ENCODE data around the gene ELL.

DNA sequence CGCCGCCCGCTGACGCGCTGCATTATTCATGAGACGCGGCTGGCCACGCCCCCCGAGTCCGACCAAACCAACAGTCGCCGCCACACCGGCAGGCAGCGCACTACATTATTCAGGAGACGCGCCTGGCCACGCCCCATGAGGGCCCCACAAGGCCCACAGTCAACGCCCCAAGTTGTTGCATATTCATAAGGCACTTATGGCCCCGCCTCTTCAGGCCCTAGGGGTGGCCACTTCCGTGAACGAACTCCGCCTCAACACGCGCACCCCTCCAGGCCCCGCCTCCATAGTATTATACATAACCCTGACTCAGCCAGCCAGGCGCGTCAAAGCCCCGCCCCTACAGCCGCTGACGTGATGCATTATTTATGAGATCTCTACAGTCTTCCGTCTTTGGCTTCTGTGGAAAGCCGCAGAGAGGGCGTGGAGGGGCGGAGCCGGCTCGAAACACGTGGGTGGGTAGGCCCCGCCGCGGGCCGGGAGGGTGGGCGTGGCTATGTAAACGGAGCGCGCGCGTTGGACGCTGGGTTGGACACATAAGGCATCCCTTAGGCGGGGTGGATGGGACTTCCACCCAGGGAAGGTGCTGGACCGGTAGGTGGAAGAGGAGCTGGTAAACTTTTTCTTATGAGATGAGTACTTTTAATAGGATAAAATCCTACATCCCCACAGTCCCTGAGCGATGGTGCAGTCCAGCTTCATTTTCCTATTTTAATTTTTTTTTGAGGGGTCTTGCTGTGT is 423 bp upstream of the ELL start:
- TF ChIP-seq, protein P1, sequence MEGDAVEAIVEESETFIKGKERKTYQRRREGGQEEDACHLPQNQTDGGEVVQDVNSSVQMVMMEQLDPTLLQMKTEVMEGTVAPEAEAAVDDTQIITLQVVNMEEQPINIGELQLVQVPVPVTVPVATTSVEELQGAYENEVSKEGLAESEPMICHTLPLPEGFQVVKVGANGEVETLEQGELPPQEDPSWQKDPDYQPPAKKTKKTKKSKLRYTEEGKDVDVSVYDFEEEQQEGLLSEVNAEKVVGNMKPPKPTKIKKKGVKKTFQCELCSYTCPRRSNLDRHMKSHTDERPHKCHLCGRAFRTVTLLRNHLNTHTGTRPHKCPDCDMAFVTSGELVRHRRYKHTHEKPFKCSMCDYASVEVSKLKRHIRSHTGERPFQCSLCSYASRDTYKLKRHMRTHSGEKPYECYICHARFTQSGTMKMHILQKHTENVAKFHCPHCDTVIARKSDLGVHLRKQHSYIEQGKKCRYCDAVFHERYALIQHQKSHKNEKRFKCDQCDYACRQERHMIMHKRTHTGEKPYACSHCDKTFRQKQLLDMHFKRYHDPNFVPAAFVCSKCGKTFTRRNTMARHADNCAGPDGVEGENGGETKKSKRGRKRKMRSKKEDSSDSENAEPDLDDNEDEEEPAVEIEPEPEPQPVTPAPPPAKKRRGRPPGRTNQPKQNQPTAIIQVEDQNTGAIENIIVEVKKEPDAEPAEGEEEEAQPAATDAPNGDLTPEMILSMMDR (IDR thresholded peaks at IDR 0.05 in 8 of 11, conservative IDR thresholded peaks at IDR 0.05 in 3 of 11): peak in 6 of 11 experiments; percentile 25 to 76 (median 56)
- TF ChIP-seq POLR2A (IDR thresholded peaks at IDR 0.05): peak in 1 of 3 donors; percentile 4

All from spleen (tissue), 7 donors.